T-helper 1 cell (primary cell): ENCODE measurements around the gene CRACR2B.
A peak's percentile ranks its signal among the peaks of the same experiment; 100 is the strongest.

Source experiments
- DNase-seq, 5 donors: peaks; one replicate each; pipeline ENCODE4 v3.0.0-alpha.2; 2012 to 2020
- total RNA-seq, 4 donors: gene quantifications; one replicate each; lab custom pipeline; 2026; lab: John Stamatoyannopoulos, UW

Gene CRACR2B
- total RNA-seq, result 0.12 to 1.1 (median 0.15) reads per million in 4 donors

GRCh38 chr11:827897-828192 is at the start of gene CRACR2B:
CRACR2B (plus strand) TSS chr11:827919; CDS start chr11:828608, 689 bp downstream.
- DNase-seq, result no peak

GRCh38 chr11:778976-779954 is 48.5 kb upstream of the CRACR2B start:
- peak in 1 of 5 donors; percentile 9 for DNase-seq

GRCh38 chr11:779955-780532 is 47.7 kb upstream of the CRACR2B start:
- peak in 1 of 5 donors; percentile 8 for DNase-seq

- no peak for DNase-seq
These were observed 45.2 kb upstream of the CRACR2B start for GRCh38 chr11:782264-783174.

- DNase-seq, result no peak
These were observed 44.1 kb upstream of the CRACR2B start for GRCh38 chr11:783581-784015.

GRCh38 chr11:786235-787083 is 41.3 kb upstream of the CRACR2B start:
- no peak for DNase-seq

GRCh38 chr11:787084-787675 is 40.5 kb upstream of the CRACR2B start:
- DNase-seq, result no peak

- DNase-seq, result no peak
These were observed 39.6 kb upstream of the CRACR2B start for GRCh38 chr11:788009-788640.

- DNase-seq, result no peak
These were observed 38.5 kb upstream of the CRACR2B start for GRCh38 chr11:788953-789940.

- peak in 1 of 5 donors; percentile 47 for DNase-seq
These were observed 37.8 kb upstream of the CRACR2B start, which contains the start of gene CEND1 for GRCh38 chr11:789943-790342. CEND1 (minus strand) TSS chr11:790090; CDS start chr11:788576, 1,514 bp downstream.

GRCh38 chr11:790721-791564 is 36.8 kb upstream of the CRACR2B start:
- DNase-seq, result no peak

GRCh38 chr11:791658-792534 is 35.8 kb upstream of the CRACR2B start:
- DNase-seq, result no peak

GRCh38 chr11:792535-792821 is 35.2 kb upstream of the CRACR2B start:
- DNase-seq, result no peak

GRCh38 chr11:792873-793272 is 34.8 kb upstream of the CRACR2B start:
- no peak for DNase-seq

- DNase-seq, result no peak
These were observed 34.2 kb upstream of the CRACR2B start for GRCh38 chr11:793556-793955.

- DNase-seq, result no peak
These were observed 33.5 kb upstream of the CRACR2B start for GRCh38 chr11:794013-794765.
